Measurements from ENCODE around the gene RNASE9.

- TF ChIP-seq, protein P1, sequence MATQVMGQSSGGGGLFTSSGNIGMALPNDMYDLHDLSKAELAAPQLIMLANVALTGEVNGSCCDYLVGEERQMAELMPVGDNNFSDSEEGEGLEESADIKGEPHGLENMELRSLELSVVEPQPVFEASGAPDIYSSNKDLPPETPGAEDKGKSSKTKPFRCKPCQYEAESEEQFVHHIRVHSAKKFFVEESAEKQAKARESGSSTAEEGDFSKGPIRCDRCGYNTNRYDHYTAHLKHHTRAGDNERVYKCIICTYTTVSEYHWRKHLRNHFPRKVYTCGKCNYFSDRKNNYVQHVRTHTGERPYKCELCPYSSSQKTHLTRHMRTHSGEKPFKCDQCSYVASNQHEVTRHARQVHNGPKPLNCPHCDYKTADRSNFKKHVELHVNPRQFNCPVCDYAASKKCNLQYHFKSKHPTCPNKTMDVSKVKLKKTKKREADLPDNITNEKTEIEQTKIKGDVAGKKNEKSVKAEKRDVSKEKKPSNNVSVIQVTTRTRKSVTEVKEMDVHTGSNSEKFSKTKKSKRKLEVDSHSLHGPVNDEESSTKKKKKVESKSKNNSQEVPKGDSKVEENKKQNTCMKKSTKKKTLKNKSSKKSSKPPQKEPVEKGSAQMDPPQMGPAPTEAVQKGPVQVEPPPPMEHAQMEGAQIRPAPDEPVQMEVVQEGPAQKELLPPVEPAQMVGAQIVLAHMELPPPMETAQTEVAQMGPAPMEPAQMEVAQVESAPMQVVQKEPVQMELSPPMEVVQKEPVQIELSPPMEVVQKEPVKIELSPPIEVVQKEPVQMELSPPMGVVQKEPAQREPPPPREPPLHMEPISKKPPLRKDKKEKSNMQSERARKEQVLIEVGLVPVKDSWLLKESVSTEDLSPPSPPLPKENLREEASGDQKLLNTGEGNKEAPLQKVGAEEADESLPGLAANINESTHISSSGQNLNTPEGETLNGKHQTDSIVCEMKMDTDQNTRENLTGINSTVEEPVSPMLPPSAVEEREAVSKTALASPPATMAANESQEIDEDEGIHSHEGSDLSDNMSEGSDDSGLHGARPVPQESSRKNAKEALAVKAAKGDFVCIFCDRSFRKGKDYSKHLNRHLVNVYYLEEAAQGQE (IDR thresholded peaks at IDR 0.05; ENCODE audit: low read depth): no peak
- TF ChIP-seq EGR1 (IDR thresholded peaks at IDR 0.05) (no peak), EP300 (IDR thresholded peaks at IDR 0.05; ENCODE audit: borderline replicate concordance) (no peak), MAX (IDR thresholded peaks at IDR 0.05) (no peak), RAD21 (IDR thresholded peaks at IDR 0.05; ENCODE audit: low read depth) (no peak), TEAD4 (IDR thresholded peaks at IDR 0.05) (no peak), TCF12 (IDR thresholded peaks at IDR 0.05; ENCODE audit: low read depth) (no peak), ZBTB7A (IDR thresholded peaks at IDR 0.05; ENCODE audit: low read depth) (no peak), CEBPB (IDR thresholded peaks at IDR 0.05) (no peak), TAF1 (IDR thresholded peaks at IDR 0.05; ENCODE audit: low read depth) (no peak), CREB1 (IDR thresholded peaks at IDR 0.05; ENCODE audit: low read depth) (no peak), NFIC (IDR thresholded peaks at IDR 0.05) (no peak), YY1 (IDR thresholded peaks at IDR 0.05; ENCODE audit: low read depth) (no peak)
These were observed 17.5 kb upstream of the RNASE9 start for GRCh38 chr14:20578325-20578724.
